Raji (cell line): Measurements from ENCODE around the gene IFNA16.
"Not testable (repeated sequence)": the region's sequence is repeated elsewhere in the genome, so short reads cannot be mapped to it uniquely, and the experiment has no call there.

Experiments
- POLR2A ChIP-seq: IDR thresholded peaks from 2 replicates; pipeline ENCODE4 v1.6.1; 2011; ENCODE audit warnings: low read depth, low read length, control low read depth; ENCODE audit not compliant: insufficient read depth

The IFNA16 gene

DNA sequence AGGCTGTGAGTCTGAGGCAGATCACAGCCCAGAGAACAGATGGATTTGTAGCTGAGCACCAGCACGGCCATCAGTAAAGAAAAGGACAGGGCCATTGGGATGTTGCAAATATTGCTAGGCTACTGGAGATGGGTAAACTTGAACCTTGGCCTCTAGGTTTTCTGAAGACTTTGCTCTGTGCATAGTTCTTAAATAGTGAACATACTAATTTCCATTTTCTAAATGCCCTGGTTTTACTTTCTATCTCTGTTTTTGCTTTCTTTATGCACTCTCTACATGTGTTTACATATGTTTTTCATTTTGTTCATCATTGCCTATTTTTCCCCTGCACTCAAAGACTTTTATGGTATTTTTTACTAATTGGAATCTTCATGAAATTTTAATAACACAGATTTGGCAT lies at the start of gene IFNA16:
IFNA16 (minus strand) TSS at position 101 of the 400 bp plus-strand sequence; CDS start at position 95, 6 bp downstream.
- TF ChIP-seq POLR2A = not testable (repeated sequence)

DNA sequence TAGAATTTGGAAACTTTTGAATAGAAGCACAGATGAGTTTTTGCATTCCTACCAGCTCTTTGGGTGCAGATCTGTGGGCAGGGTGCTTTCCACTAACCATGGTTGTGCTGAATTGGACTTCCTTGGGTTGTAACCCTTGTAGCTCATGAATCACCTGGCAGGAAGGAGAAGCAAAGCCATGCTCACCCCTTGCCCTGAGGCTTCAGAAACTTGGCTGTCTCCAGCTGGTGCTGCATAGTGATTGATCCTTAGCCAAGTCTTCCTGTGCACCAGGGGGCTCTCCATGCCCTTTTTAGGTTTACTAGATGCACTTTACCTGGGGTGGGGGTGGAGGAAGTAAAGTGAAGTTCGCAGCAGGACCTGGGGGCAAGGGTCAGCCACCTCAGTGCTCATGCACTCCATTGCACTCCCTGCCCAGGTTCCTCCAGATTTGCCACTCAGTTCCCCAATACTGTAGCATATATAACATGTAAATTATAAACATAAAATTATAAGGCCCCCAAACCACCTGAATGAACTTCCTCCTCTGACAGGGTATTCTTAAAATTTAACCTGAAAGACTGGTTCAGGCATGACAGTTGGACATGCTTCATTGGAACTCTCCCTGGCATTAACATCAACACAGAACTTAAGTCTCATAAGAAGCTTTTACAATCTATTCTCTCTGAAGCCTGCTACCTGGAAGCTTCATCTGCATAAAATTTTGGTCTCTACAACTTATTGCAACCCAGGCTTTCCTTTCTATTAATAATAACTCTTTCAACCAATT lies 48.5 kb upstream of the IFNA16 start:
- TF ChIP-seq POLR2A = no peak

DNA sequence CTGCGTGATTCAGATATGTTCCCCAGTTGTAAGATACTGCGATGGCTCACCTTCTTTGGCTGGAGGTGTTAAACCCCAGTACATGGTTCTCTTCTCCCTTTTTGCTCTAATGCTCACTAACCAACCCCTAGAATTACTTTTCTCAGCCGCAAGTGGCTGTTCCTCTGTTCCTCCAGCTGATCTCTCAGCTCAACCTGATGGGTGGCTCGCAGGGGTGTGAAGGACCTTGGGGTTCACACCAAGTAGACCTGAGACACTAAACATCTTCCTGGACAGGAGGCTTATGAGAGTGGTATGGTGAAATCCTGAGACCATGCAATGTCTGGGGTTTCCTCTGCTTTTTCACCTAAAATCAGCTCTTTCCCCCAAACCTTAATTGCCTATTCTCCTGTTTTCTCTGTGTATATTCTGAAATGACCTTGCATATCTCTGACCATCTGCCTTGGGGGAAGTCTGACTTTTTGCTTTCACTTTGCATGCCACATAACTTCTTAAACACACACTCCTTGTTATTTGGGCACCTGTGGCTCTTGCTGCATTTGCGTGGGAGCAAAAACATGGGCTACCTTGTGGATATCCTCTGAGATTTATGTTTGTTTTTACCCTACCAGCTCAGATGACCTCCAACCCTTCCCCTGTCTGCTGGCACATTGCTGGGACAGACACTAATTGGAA lies 38.6 kb upstream of the IFNA16 start:
- TF ChIP-seq POLR2A = no peak

DNA sequence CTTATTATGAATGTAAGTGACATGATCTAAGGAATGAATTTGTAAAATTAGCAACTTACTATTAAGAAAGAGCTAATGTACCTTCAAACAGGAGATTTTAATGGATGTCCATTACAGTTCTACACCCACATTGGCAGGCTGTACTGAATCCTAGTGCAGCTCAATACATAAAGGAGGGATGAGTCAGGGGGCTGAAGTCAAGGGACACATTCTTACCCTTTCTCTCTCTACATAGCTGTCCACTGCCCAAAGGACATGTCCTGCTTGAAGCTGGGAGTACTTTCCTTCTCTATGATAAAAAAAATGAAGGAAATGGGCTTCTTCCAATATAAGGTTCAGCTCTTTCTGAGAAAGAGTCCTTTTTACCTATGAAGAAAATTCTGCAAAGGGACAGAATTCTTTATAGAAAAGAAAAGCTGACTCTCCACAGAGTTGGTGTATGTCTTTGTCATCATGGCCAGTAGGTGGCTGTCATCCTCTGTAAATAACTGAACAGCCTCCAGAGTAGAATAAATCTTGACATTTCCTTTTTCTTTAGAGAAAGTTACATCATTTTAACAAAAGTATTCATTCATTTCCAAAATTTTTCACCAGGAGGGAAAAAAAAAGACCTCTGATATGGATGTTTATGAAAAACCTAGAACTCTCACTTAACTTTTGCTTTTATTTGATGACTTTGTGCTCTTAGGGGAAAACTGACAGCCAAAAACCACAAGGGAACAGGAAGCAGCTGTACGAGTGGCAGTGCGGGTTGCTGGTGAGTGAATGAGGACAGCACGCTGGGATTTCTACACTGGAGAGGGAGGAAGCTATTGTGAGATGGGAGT lies 35.8 kb upstream of the IFNA16 start:
- no peak for TF ChIP-seq POLR2A

GRCh38 chr9:21251638-21252037 lies 34.5 kb upstream of the IFNA16 start:
- no peak for TF ChIP-seq POLR2A

DNA sequence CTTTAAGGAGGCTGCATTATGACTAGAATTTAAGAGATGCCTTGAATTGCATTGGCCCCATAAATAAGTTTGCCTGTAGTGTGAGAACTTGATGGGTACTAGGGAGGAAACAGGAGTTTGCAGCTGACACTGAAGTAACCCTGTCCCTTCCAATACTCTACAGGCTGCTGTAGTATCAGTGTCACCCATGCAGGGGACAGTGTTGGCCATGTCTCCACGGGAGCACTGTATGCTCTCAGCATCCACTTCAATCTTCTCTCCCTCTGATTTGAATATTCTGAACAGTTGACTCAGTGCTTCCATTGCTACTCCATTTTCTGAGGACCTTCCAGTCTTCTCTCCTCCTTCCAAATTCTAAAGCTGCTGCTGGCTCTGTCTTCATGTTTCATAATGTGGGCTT lies 34.1 kb upstream of the IFNA16 start:
- no peak for TF ChIP-seq POLR2A

DNA sequence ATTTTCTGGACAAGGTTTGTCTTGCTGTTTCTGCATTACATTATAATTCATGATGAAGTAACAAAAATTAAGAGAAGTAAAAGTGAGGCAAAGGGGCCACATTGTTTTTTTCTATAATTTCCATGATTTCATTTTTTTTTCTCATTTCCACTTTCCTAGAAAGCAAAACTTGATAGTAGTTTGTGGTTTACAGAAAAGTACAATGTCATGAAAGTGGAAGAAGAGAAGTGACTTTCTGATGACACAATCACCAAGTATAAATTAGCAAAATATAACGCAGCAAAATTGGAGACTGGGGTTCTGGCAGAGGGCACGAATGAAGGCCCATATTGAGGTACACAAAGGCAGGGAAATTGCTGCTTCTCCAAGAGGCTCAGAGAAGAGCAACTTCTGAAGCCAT lies 27.7 kb upstream of the IFNA16 start:
- TF ChIP-seq POLR2A = no peak

DNA sequence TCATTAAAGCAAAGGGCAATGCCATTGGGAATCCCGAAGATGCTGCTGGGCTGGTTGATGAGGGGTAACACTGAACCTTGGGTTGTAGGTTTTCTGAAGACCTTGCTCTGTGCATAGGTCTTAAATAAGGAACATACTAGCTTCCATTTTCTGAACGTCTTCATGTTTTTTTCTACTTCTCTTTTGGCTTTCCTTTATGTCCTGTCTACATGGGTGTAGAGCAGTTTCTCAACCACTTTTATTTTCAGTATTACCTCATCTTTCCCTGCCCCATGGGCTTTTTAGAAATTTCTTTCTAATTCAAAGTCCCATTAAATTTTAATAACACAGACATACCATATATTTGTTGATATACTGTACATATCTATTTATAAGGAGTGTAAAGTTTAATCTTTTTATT lies 22.8 kb upstream of the IFNA16 start, which contains the start of gene IFNA14:
IFNA14 (minus strand) TSS at position 95 of the 400 bp plus-strand sequence; CDS start at position 25, 70 bp downstream.
- TF ChIP-seq POLR2A = no peak

GRCh38 chr9:21234153-21234687 lies 17.1 kb upstream of the IFNA16 start:
- TF ChIP-seq POLR2A = no peak

- TF ChIP-seq POLR2A = no peak
Measured at GRCh38 chr9:21233258-21233657, 16.1 kb upstream of the IFNA16 start.

- no peak for TF ChIP-seq POLR2A
Measured at GRCh38 chr9:21228122-21228521, 11.0 kb upstream of the IFNA16 start, which contains the start of gene IFNA17. Gene IFNA17, minus strand, starts transcription at chr9:21228222. Its CDS starts 49 bp downstream, at chr9:21228173.

GRCh38 chr9:21210311-21210710 lies 6.8 kb downstream of the IFNA16 start:
- TF ChIP-seq POLR2A = no peak

- TF ChIP-seq POLR2A = not testable (repeated sequence)
Measured at GRCh38 chr9:21207043-21207442, 10.1 kb downstream of the IFNA16 start, which contains the start of gene IFNA10. Gene IFNA10, minus strand, starts transcription at chr9:21207143. Its CDS starts 46 bp downstream, at chr9:21207097.

DNA sequence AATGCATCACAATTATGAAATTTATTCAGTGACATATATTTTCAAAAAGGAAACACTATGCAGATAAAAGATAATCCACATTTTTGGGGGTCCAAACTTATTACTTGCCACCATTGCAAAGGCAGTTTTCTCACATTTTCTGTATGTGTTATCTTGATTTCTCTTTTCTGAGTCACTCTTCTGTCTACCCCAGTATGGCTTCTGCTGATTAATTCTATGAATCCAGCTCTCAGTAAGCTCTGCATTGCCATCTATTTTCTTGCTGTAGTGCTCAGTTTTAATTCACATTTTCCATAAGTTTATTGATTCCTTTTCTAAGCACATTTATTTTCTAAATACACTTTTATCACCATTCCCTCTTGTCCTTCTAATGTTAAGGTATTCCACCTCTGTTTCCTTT lies 11.9 kb downstream of the IFNA16 start:
- no peak for TF ChIP-seq POLR2A

DNA sequence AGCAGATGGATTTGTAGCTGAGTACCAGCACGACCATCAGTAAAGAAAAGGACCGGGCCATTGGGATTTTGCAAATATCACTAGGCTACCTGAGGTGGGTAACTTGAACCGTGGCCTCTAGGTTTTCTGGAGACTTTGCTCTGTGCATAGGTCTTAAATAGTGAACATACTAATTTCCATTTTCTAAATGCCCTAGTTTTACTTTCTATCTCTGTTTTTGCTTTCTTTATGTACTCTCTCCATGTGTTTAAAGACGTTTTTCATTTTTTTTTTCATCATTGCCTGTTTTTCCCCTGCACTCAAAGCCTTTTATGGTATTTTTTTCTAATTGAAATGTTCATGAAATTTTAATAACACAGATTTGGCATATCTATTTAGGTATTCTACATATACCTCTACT lies 15.0 kb downstream of the IFNA16 start, which contains the start of gene IFNA7:
IFNA7 (minus strand) TSS at position 101 of the 400 bp plus-strand sequence; CDS start at position 61, 40 bp downstream.
- not testable (repeated sequence) for TF ChIP-seq POLR2A

- TF ChIP-seq POLR2A = not testable (repeated sequence)
Measured at GRCh38 chr9:21187487-21187886, 29.6 kb downstream of the IFNA16 start, which contains the start of gene IFNA4. Gene IFNA4, minus strand, starts transcription at chr9:21187587. Its CDS starts 56 bp downstream, at chr9:21187531.
